Measurements from ENCODE around the gene RWDD4.

DNA sequence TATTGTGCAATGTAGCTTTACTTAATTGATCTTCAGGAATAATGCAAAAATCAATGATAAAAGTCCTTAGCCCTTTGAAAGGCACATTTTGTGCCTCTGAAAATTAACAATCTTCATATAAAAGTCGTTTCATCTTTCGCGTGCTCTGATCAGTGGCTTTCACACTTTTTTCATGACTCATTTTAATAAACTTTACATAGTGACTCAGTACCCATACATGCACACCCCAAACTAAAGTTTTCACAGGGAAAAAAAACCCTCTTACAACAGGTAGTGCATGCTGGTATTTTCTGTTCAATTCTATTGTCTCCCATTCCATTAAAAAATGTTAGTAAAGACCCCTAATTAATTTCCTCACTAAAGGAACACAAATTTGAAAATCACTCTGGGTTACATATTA, 21.5 kb downstream of the RWDD4 start:
- TF ChIP-seq, protein P1, sequence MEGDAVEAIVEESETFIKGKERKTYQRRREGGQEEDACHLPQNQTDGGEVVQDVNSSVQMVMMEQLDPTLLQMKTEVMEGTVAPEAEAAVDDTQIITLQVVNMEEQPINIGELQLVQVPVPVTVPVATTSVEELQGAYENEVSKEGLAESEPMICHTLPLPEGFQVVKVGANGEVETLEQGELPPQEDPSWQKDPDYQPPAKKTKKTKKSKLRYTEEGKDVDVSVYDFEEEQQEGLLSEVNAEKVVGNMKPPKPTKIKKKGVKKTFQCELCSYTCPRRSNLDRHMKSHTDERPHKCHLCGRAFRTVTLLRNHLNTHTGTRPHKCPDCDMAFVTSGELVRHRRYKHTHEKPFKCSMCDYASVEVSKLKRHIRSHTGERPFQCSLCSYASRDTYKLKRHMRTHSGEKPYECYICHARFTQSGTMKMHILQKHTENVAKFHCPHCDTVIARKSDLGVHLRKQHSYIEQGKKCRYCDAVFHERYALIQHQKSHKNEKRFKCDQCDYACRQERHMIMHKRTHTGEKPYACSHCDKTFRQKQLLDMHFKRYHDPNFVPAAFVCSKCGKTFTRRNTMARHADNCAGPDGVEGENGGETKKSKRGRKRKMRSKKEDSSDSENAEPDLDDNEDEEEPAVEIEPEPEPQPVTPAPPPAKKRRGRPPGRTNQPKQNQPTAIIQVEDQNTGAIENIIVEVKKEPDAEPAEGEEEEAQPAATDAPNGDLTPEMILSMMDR (IDR thresholded peaks at IDR 0.05; ENCODE audit: insufficient read depth, low read depth, low read length), result no peak
- TF ChIP-seq EZH2 (IDR thresholded peaks at IDR 0.05; ENCODE audit: insufficient read depth, low read length), result no peak
